SK-N-SH treated with all-trans-retinoic acid at 6 μM for 48 hours (cell line): Measurements from ENCODE around the gene MKRN1.

Experiments
- ATAC-seq: fragments of 200-7000 bp; cut with Tn5 transposase; 3 replicates; pipeline ENCODE4 v1.9.1; 2020; ENCODE audit warnings: mild to moderate bottlenecking, moderate library complexity
- ARNTL ChIP-seq: fragments of 450-650 bp; formaldehyde crosslinking; IDR thresholded peaks from 2 replicates; pipeline ENCODE4 v1.5.0; 2020; ENCODE audit warnings: low read depth, mild to moderate bottlenecking, moderate library complexity, borderline replicate concordance
- BACH2 ChIP-seq: fragments of 250-450 bp; sonication (Bioruptor Pico); IDR thresholded peaks from 2 replicates; pipeline ENCODE4 v1.9.0; 2021; ENCODE audit warnings: mild to moderate bottlenecking, borderline replicate concordance
- CSDC2 ChIP-seq: fragments of 250-450 bp; sonication (Bioruptor Pico); IDR thresholded peaks from 2 replicates; pipeline ENCODE4 v1.5.0; 2020; ENCODE audit warnings: mild to moderate bottlenecking, moderate library complexity
- ESRRG ChIP-seq: fragments of 250-450 bp; sonication (Bioruptor Pico); IDR thresholded peaks from 2 replicates; pipeline ENCODE4 v1.6.1; 2021; ENCODE audit warnings: mild to moderate bottlenecking
- GLIS3 ChIP-seq: fragments of 250-450 bp; sonication (Bioruptor Pico); IDR thresholded peaks from 2 replicates; pipeline ENCODE4 v1.5.0; 2020; ENCODE audit warnings: mild to moderate bottlenecking, moderate library complexity
- ISL1 ChIP-seq: fragments of 250-450 bp; sonication (Bioruptor Pico); IDR thresholded peaks from 2 replicates; pipeline ENCODE4 v2.1.2; 2022; ENCODE audit warnings: mild to moderate bottlenecking, moderate library complexity
- OSR1 ChIP-seq: fragments of 250-450 bp; sonication (Bioruptor Pico); IDR thresholded peaks from 2 replicates; pipeline ENCODE4 v1.8.0; 2022; ENCODE audit warnings: moderate library complexity, mild to moderate bottlenecking, inconsistent platforms
- POU6F1 ChIP-seq: fragments of 250-450 bp; sonication (Bioruptor Pico); IDR thresholded peaks from 2 replicates; pipeline ENCODE4 v1.8.0; 2021; ENCODE audit warnings: low read depth, mild to moderate bottlenecking, moderate library complexity, borderline replicate concordance
- PPARA ChIP-seq: fragments of 250-450 bp; sonication (Bioruptor Pico); IDR thresholded peaks from 2 replicates; pipeline ENCODE4 v1.5.0; 2020; ENCODE audit warnings: mild to moderate bottlenecking, borderline replicate concordance
- RARB ChIP-seq: fragments of 250-450 bp; sonication (Bioruptor Pico); IDR thresholded peaks from 2 replicates; pipeline ENCODE4 v1.8.0; 2021; ENCODE audit warnings: mild to moderate bottlenecking, moderate library complexity
- SNAI2 ChIP-seq: fragments of 250-450 bp; sonication (Bioruptor Pico); IDR thresholded peaks from 2 replicates; pipeline ENCODE4 v1.5.0; 2020; ENCODE audit warnings: mild to moderate bottlenecking, moderate library complexity
- TCF4 ChIP-seq: fragments of 250-450 bp; sonication (Bioruptor Pico); IDR thresholded peaks from 2 replicates; pipeline ENCODE4 v1.8.0; 2021; ENCODE audit warnings: mild to moderate bottlenecking, moderate library complexity, borderline replicate concordance
- TOX ChIP-seq: fragments of 250-450 bp; sonication (Bioruptor Pico); IDR thresholded peaks from 2 replicates; pipeline ENCODE4 v1.8.0; 2021; ENCODE audit warnings: mild to moderate bottlenecking, moderate library complexity, borderline replicate concordance
- ZC3H10 ChIP-seq: fragments of 250-450 bp; sonication (Bioruptor Pico); IDR thresholded peaks from 2 replicates; pipeline ENCODE4 v1.5.1; 2021; ENCODE audit warnings: mild to moderate bottlenecking, moderate library complexity
- ZFP30 ChIP-seq: fragments of 450-650 bp; formaldehyde crosslinking; IDR thresholded peaks from 2 replicates; pipeline ENCODE4 v1.5.0; 2022; ENCODE audit warnings: mild to moderate bottlenecking, moderate library complexity
- ZNF565 ChIP-seq: fragments of 450-650 bp; formaldehyde crosslinking; conservative IDR thresholded peaks from 2 replicates; pipeline ENCODE4 v1.5.0; 2020; ENCODE audit warnings: low read depth, mild to moderate bottlenecking, moderate library complexity
- ZNF70 ChIP-seq: fragments of 450-650 bp; formaldehyde crosslinking; IDR thresholded peaks from 2 replicates; pipeline ENCODE4 v1.5.0; 2020; ENCODE audit warnings: mild to moderate bottlenecking, moderate library complexity
- TF ChIP-seq, protein P1 (sequence below): fragments of 250-450 bp; sonication (Bioruptor Pico); IDR thresholded peaks from 2 replicates; pipeline ENCODE4 v1.5.1; 2020; ENCODE audit warnings: low read depth, mild to moderate bottlenecking, moderate library complexity
- TF ChIP-seq, protein P2 (sequence below): fragments of 250-450 bp; sonication (Bioruptor Pico); IDR thresholded peaks from 2 replicates; pipeline ENCODE4 v1.8.0; 2020; ENCODE audit warnings: mild to moderate bottlenecking, moderate library complexity, borderline replicate concordance
- TF ChIP-seq, protein P3 (sequence below): fragments of 250-450 bp; sonication (Bioruptor Pico); IDR thresholded peaks from 2 replicates; pipeline ENCODE4 v1.5.0; 2020; ENCODE audit warnings: mild to moderate bottlenecking, moderate library complexity
- TF ChIP-seq, protein P4 (sequence below): fragments of 250-450 bp; sonication (Bioruptor Pico); IDR thresholded peaks from 2 replicates; pipeline ENCODE4 v1.5.1; 2021; ENCODE audit warnings: mild to moderate bottlenecking, moderate library complexity

MKRN1 gene

DNA sequence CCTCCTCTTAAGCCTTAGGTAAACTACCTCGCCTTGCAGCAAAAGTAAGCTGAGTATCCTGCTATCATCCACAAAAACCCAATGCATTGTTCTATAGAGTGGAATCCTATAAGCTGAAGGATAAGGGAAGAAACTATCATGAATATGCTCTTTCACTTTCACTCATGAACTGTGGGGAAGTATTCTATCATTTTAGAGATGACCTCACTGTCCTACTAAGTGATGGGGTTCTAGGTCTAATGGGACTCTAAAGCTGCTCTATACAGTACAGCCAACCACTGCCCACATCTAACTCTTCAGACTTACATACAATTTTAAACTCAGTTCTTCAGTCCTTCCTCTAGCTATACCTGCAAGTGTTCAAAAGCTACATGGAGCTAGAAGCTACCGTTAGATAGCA is 16.2 kb downstream of the MKRN1 start:
- TF ChIP-seq, protein P1, sequence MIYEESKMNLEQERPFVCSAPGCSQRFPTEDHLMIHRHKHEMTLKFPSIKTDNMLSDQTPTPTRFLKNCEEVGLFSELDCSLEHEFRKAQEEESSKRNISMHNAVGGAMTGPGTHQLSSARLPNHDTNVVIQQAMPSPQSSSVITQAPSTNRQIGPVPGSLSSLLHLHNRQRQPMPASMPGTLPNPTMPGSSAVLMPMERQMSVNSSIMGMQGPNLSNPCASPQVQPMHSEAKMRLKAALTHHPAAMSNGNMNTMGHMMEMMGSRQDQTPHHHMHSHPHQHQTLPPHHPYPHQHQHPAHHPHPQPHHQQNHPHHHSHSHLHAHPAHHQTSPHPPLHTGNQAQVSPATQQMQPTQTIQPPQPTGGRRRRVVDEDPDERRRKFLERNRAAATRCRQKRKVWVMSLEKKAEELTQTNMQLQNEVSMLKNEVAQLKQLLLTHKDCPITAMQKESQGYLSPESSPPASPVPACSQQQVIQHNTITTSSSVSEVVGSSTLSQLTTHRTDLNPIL = no peak
- TF ChIP-seq ESRRG (CRISPR knock-in tag) (no peak), PPARA (CRISPR knock-in tag) (no peak), OSR1 (CRISPR knock-in tag) (no peak), ISL1 (CRISPR knock-in tag) (no peak), TCF4 (CRISPR knock-in tag) (no peak), ZC3H10 (no peak), POU6F1 (no peak)

DNA sequence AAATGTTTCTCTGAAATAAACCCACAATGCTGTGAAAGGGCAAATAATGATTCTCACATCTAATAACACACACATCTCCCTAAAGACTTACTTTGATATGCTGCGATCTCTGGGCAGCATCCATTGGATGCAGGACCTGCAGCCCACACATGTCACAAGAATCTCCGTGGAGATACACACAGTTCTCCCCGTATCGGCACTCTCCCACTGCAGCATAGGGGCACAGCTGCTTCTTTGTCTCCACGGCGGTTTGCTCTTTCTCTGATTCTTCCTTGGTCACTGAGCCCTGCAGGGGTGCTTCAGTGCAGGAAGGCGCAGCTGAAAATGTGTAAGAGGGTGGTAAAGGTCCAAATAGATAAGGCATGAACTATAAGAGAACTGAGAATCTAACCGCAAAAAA is 20.4 kb downstream of the MKRN1 start:
- no peak for ATAC-seq
- TF ChIP-seq CSDC2 (no peak), RARB (no peak), ZNF565 (CRISPR knock-in tag) (no peak)

More for the DNA sequence above, 16.2 kb downstream of the MKRN1 start:
- no peak for ATAC-seq

GRCh38 chr7:140458201-140458600 is 21.1 kb downstream of the MKRN1 start:
- TF ChIP-seq SNAI2 (CRISPR knock-in tag) (no peak), BACH2 (CRISPR knock-in tag) (no peak), ISL1 (CRISPR knock-in tag) (no peak), ARNTL (no peak), GLIS3 (CRISPR knock-in tag) (no peak)
- TF ChIP-seq, protein P2, sequence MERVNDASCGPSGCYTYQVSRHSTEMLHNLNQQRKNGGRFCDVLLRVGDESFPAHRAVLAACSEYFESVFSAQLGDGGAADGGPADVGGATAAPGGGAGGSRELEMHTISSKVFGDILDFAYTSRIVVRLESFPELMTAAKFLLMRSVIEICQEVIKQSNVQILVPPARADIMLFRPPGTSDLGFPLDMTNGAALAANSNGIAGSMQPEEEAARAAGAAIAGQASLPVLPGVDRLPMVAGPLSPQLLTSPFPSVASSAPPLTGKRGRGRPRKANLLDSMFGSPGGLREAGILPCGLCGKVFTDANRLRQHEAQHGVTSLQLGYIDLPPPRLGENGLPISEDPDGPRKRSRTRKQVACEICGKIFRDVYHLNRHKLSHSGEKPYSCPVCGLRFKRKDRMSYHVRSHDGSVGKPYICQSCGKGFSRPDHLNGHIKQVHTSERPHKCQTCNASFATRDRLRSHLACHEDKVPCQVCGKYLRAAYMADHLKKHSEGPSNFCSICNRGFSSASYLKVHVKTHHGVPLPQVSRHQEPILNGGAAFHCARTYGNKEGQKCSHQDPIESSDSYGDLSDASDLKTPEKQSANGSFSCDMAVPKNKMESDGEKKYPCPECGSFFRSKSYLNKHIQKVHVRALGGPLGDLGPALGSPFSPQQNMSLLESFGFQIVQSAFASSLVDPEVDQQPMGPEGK (CRISPR knock-in tag) = no peak
- ATAC-seq = no peak

DNA sequence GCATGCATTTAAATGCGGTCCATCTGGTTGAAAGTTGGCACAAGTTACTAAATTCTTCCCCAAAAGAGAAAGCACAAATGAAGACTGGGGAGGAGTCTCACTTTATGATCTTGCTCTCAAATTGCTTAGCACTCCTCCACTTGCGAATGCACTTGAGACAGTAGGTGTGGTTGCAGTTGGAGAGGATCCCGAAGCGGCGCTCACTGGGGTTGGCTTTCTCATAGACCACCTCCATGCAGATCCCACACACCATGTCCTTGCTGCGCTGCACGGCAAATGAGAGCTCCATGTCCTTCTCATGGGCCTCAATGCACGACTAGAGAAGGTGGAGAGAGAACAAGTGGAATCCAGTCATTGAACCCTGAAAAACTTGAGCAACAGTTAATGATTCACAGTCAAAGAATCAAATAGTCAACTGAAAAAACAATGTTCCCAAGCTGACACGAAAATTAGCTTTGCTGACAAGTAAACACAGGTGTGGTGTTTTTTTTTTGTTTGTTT is 22.7 kb downstream of the MKRN1 start:
- TF ChIP-seq PPARA (CRISPR knock-in tag) (no peak), TOX (CRISPR knock-in tag) (no peak), ISL1 (CRISPR knock-in tag) (no peak), ZNF70 (CRISPR knock-in tag) (no peak), GLIS3 (CRISPR knock-in tag) (no peak), ZFP30 (CRISPR knock-in tag) (no peak), CSDC2 (no peak), ARNTL (no peak), SNAI2 (CRISPR knock-in tag) (no peak), OSR1 (CRISPR knock-in tag) (no peak), POU6F1 (no peak)
- TF ChIP-seq, protein P3, sequence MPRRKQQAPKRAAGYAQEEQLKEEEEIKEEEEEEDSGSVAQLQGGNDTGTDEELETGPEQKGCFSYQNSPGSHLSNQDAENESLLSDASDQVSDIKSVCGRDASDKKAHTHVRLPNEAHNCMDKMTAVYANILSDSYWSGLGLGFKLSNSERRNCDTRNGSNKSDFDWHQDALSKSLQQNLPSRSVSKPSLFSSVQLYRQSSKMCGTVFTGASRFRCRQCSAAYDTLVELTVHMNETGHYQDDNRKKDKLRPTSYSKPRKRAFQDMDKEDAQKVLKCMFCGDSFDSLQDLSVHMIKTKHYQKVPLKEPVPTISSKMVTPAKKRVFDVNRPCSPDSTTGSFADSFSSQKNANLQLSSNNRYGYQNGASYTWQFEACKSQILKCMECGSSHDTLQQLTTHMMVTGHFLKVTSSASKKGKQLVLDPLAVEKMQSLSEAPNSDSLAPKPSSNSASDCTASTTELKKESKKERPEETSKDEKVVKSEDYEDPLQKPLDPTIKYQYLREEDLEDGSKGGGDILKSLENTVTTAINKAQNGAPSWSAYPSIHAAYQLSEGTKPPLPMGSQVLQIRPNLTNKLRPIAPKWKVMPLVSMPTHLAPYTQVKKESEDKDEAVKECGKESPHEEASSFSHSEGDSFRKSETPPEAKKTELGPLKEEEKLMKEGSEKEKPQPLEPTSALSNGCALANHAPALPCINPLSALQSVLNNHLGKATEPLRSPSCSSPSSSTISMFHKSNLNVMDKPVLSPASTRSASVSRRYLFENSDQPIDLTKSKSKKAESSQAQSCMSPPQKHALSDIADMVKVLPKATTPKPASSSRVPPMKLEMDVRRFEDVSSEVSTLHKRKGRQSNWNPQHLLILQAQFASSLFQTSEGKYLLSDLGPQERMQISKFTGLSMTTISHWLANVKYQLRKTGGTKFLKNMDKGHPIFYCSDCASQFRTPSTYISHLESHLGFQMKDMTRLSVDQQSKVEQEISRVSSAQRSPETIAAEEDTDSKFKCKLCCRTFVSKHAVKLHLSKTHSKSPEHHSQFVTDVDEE (CRISPR knock-in tag) = no peak
- TF ChIP-seq, protein P4, sequence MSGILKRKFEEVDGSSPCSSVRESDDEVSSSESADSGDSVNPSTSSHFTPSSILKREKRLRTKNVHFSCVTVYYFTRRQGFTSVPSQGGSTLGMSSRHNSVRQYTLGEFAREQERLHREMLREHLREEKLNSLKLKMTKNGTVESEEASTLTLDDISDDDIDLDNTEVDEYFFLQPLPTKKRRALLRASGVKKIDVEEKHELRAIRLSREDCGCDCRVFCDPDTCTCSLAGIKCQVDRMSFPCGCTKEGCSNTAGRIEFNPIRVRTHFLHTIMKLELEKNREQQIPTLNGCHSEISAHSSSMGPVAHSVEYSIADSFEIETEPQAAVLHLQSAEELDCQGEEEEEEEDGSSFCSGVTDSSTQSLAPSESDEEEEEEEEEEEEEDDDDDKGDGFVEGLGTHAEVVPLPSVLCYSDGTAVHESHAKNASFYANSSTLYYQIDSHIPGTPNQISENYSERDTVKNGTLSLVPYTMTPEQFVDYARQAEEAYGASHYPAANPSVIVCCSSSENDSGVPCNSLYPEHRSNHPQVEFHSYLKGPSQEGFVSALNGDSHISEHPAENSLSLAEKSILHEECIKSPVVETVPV (CRISPR knock-in tag) = no peak
- ATAC-seq = no peak
